GM12872 (cell line): ENCODE measurements around the gene PTPN12.

ENCODE experiments used
- TF ChIP-seq, protein P1 (sequence below): IDR thresholded peaks from 3 replicates; pipeline ENCODE4 v1.5.1; 2011; ENCODE audit warnings: low read depth, mild to moderate bottlenecking, low read length, moderate library complexity; ENCODE audit not compliant: insufficient read depth

Gene PTPN12

DNA sequence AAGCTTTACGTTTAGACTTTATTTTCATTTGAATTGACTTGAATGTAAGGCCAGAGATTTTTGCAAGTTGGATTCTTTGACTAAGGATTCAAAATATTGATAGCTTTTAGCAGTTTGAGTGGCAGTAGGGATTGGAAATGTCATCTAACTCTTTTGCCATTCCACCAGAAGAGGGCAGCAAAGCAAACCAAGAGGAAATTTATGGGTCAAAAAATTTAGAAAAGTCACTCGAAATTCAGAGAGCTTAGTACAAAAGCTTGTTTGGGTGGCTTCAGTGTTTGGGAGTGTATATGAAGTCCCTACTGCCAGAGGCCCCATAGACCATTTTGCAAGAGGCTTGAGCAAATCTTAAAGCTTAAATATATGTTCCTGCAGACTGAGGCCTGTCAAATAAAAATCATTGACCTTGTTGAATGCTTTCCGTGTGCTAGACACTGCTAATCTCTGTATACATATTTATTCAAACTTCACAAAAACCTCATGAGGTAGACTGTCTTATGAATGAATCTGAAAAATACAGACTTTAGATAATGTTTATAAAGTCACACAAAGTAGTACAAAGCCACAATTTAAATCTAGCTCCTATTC is 114.6 kb downstream of the PTPN12 start:
- TF ChIP-seq, protein P1, sequence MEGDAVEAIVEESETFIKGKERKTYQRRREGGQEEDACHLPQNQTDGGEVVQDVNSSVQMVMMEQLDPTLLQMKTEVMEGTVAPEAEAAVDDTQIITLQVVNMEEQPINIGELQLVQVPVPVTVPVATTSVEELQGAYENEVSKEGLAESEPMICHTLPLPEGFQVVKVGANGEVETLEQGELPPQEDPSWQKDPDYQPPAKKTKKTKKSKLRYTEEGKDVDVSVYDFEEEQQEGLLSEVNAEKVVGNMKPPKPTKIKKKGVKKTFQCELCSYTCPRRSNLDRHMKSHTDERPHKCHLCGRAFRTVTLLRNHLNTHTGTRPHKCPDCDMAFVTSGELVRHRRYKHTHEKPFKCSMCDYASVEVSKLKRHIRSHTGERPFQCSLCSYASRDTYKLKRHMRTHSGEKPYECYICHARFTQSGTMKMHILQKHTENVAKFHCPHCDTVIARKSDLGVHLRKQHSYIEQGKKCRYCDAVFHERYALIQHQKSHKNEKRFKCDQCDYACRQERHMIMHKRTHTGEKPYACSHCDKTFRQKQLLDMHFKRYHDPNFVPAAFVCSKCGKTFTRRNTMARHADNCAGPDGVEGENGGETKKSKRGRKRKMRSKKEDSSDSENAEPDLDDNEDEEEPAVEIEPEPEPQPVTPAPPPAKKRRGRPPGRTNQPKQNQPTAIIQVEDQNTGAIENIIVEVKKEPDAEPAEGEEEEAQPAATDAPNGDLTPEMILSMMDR, result peak; percentile 63; the same call in 2 of the 3 replicates

DNA sequence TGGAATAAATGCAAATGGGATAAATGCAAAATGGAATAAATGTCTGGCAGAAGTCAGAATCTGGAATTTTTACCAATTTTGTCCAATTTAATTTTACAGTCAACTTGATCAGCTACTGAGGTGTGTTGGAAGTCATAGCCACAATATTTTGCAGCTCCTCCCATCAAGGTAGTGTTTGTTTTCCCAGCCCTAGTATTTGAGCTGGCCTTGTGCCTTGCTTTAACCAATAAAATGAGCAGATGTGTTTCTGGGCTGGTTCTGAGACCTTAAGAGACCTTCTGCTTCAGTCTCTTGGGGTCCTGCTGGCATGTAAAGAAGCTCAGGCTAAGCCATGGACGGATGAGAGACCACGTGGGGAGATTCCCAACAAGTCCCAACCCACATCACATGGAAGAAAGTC is 116.5 kb downstream of the PTPN12 start:
- TF ChIP-seq, protein P1, result no peak

DNA sequence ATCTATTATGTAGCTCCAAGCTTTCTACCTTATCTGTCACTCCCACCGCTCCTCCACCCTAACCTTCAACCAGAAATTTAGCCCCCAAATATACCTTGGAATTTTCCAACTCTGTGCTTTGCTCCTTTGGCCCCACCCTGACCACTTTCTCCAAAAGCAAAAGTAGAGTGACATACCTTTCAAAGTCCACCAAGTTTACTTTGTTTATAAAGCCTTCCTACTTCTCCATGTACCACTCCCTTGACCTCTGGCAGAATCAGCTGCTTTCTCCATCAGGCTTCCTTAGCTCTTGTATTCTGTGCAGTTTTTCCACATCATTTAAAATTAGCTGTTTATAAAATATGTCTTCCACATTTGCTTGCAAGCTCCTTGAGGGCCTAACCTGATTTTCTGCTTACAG is 118.3 kb downstream of the PTPN12 start:
- TF ChIP-seq, protein P1, result no peak

DNA sequence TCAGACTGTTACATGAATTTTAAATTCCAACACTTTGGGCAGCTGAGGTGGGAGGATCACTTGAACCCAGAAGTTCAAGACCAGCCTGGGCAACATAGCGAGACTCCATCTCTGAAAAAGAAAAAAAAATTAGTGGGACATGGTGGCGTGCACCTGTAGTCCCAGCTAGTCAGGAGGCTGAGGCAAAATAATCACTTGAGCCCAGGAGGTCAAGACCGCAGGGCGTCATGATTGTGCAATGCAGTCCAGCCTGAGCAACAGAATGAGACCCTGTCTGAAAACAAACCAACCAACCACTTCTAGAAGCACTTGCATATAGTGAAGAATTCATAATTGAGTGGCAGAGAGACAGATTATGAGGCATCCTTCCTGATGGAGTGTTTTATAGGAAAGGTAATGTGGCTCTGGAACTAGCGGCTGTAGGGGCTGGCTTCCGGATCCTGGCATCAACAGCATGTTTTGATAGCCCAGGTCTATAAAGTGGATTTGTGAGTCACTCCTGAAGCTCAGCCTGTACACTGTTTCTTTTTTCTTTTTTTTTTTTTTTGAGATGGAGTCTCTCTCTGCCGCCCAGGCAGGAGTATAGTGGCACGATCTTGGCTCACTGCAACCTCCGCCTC is 118.9 kb downstream of the PTPN12 start:
- TF ChIP-seq, protein P1, result no peak

DNA sequence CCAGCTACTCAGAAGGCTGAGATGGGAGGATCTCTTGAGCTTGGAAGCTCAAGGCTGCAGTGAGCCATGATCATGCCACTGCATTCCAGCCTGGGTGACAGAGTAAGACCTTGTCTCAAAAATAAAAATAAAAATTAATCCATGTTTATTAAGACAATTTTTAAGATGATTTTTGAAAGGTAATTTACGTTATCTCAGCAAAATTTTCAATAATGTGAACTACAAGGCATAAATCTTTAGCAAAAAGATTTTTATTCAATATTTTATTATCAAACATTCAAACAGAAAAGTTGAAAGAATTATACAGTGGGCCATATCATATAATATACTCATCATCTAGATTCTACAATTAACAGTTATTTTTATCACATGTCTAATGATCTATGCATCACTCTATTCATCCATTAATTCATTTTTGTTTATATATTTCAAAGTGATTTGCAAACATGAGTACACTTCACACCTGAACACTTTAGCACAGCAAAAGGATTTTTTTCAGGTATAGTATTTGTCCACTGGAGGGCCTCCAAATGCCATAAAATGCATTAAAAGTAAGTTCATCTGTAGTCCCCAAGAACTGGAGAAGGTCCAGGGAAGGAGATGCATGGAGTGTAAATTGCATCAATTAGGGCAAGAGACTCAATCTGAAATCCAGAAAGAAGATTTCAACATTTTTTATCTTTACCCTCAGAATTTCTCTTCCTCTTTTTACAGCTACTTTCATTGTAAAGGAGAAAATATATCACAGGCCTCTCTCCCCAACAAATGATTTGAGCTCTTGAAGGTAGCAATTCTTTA is 120.5 kb downstream of the PTPN12 start:
- TF ChIP-seq, protein P1, result peak; percentile 47; the same call in 2 of the 3 replicates

DNA sequence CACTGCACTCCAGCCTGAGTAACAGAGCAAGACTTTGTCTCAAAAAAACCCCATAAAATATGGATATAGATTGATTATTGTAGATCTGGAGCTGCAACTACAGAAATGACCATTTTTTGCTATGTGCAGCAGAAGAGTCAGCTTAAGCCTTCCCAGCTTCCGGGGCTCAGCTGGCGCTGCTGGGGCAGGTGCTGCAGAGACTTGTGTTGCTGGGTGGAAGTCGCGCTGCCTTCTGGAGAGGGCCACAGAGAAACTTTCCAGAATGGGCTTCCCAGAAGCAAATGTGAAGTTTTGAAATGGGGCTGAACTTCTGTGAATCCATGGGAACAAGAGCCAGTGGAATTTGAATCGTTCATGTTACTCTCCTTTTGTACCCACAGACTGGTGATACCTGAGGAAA is 121.8 kb downstream of the PTPN12 start:
- TF ChIP-seq, protein P1, result no peak

DNA sequence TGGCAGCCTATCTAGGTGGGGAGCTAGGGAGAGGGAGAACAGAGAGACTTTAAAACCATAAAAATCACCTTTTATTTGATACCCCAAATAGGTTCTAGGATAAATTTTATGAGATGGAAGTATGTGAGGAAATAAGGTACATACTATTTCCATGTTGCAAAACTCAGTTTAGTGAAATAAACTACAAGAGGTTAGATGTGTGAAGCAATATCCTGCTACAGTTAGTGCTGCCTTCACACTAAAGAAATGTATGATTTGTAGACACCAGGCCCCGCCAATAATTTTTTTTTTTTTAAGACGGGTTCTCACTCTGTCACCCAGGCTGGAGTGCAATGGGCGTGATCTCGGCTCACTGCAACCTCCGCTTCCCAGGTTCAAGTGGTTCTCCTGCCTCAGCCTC is 124.7 kb downstream of the PTPN12 start:
- TF ChIP-seq, protein P1, result no peak
